HepG2 (cell line): ENCODE results near the gene MRPL2. TPM values are rescaled to one million over a fixed set of nuclear protein-coding genes. Genes with fewer than 3 reads are reported as not detected.

Experiments used
- DMAP1 ChIP-seq: IDR thresholded peaks from 2 replicates; pipeline ENCODE4 v1.6.1; 2016
- DR1 ChIP-seq: sonication (generic); formaldehyde crosslinking; IDR thresholded peaks from 2 replicates; pipeline ENCODE4 v1.8.0; 2021; ENCODE audit warnings: mild to moderate bottlenecking, missing genetic modification reagents, inconsistent platforms
- EED ChIP-seq: sonication (generic); formaldehyde crosslinking; IDR thresholded peaks from 2 replicates; pipeline ENCODE4 v1.5.0; 2020; ENCODE audit warnings: mild to moderate bottlenecking, missing genetic modification reagents
- LBX2 ChIP-seq: sonication (generic); formaldehyde crosslinking; IDR thresholded peaks from 2 replicates; pipeline ENCODE4 v1.5.0; 2020; ENCODE audit warnings: missing genetic modification reagents, mild to moderate bottlenecking, borderline replicate concordance
- NR1H2 ChIP-seq: sonication (generic); formaldehyde crosslinking; IDR thresholded peaks from 2 replicates; pipeline ENCODE4 v1.8.1; 2022; ENCODE audit warnings: low read depth, missing genetic modification reagents, borderline replicate concordance
- RXRB ChIP-seq: IDR thresholded peaks from 2 replicates; pipeline ENCODE4 v1.6.1; 2016; ENCODE audit warnings: borderline replicate concordance, missing genetic modification reagents, missing compliant biosample characterization
- STAG1 ChIP-seq: sonication (generic); formaldehyde crosslinking; IDR thresholded peaks from 2 replicates; pipeline ENCODE4 v1.4.0; 2020; ENCODE audit warnings: missing genetic modification reagents
- TEAD2 ChIP-seq: sonication (generic); formaldehyde crosslinking; IDR thresholded peaks from 2 replicates; pipeline ENCODE4 v1.9.0; 2021; ENCODE audit warnings: missing genetic modification reagents
- ZBTB25 ChIP-seq: IDR thresholded peaks from 2 replicates; pipeline ENCODE4 v1.6.1; 2018; ENCODE audit warnings: missing genetic modification reagents
- ZFX ChIP-seq: sonication (generic); formaldehyde crosslinking; IDR thresholded peaks from 2 replicates; pipeline ENCODE4 v1.4.0; 2020; ENCODE audit warnings: mild to moderate bottlenecking, low read depth, missing genetic modification reagents, moderate library complexity
- ZNF17 ChIP-seq: sonication (generic); formaldehyde crosslinking; IDR thresholded peaks from 2 replicates; pipeline ENCODE4 v1.5.0; 2020; ENCODE audit warnings: mild to moderate bottlenecking, missing genetic modification reagents
- ZNF24 ChIP-seq: fragments of 450-650 bp; IDR thresholded peaks from 2 replicates; pipeline ENCODE4 v1.6.1; 2017; ENCODE audit warnings: antibody characterized with exemption, mild to moderate bottlenecking
- ZNF331 ChIP-seq: sonication (generic); formaldehyde crosslinking; IDR thresholded peaks from 2 replicates; pipeline ENCODE4 v1.4.0; 2020; ENCODE audit warnings: missing genetic modification reagents
- ZNF335 ChIP-seq: sonication (generic); formaldehyde crosslinking; IDR thresholded peaks from 2 replicates; pipeline ENCODE4 v1.4.0; 2020; ENCODE audit warnings: missing genetic modification reagents
- ZNF484 ChIP-seq: sonication (generic); formaldehyde crosslinking; IDR thresholded peaks from 2 replicates; pipeline ENCODE4 v1.5.1; 2020; ENCODE audit warnings: mild to moderate bottlenecking, low read depth, missing genetic modification reagents, borderline replicate concordance
- ZNF737 ChIP-seq: sonication (generic); formaldehyde crosslinking; IDR thresholded peaks from 2 replicates; pipeline ENCODE4 v1.5.0; 2020; ENCODE audit warnings: missing genetic modification reagents, mild to moderate bottlenecking, borderline replicate concordance
- ZNF775 ChIP-seq: sonication (generic); formaldehyde crosslinking; IDR thresholded peaks from 2 replicates; pipeline ENCODE4 v1.4.0; 2020; ENCODE audit warnings: missing genetic modification reagents, mild to moderate bottlenecking, moderate library complexity, borderline replicate concordance
- ZNF816 ChIP-seq: sonication (generic); formaldehyde crosslinking; IDR thresholded peaks from 2 replicates; pipeline ENCODE4 v1.8.0; 2022; ENCODE audit warnings: missing genetic modification reagents, mild to moderate bottlenecking, borderline replicate concordance
- polyA plus RNA-seq, 8 experiments: library from polyadenylated mRNA; depleted of rRNA in 3 of 8; stranded (reverse) in 7 of 8; unstranded in 1 of 8; fragments of >200 nt; fragmentation: Illumina TruSeq in 4 of 8; extraction: Trizol in 4 of 8; gene quantifications; 2 replicates each; pipeline versions ENCODE4 v1.2.1 to v1.2.3, GENCODE V29; 2011 to 2016; ENCODE audit warnings: low read depth in 4 of 8, missing spikeins in 1 of 8, mixed read lengths in 1 of 8; ENCODE audit not compliant: insufficient read depth in 1 of 8
- total RNA-seq, 5 experiments: library from RNA; depleted of rRNA; stranded (reverse); fragments of >200 nt; fragmentation: Illumina TruSeq; extraction: Trizol; gene quantifications; 2 replicates each; pipeline ENCODE4 v1.2.3, GENCODE V29; 2016; ENCODE audit warnings: low read depth in 1 of 5
- TF ChIP-seq, protein P1 (sequence below), 2 experiments: sonication (generic) in 1 of 2; formaldehyde crosslinking in 1 of 2; IDR thresholded peaks; 2 replicates each; pipeline versions ENCODE4 v1.6.1 to v1.9.0; 2014 to 2022; ENCODE audit warnings: antibody characterized with exemption in 1 of 2, borderline replicate concordance in 1 of 2, inconsistent platforms in 1 of 2, low read depth in 1 of 2, missing genetic modification reagents in 1 of 2
- TF ChIP-seq, protein P2 (sequence below): sonication (generic); formaldehyde crosslinking; conservative IDR thresholded peaks from 2 replicates; pipeline ENCODE4 v1.8.1; 2023; ENCODE audit warnings: missing genetic modification reagents

Gene MRPL2
- total and polyA plus RNA-seq, 2 of the 13 experiments (the other 11 are each of a cell fraction or from before 2014, with no cell fraction given), result 56.8 to 65.6 TPM

DNA sequence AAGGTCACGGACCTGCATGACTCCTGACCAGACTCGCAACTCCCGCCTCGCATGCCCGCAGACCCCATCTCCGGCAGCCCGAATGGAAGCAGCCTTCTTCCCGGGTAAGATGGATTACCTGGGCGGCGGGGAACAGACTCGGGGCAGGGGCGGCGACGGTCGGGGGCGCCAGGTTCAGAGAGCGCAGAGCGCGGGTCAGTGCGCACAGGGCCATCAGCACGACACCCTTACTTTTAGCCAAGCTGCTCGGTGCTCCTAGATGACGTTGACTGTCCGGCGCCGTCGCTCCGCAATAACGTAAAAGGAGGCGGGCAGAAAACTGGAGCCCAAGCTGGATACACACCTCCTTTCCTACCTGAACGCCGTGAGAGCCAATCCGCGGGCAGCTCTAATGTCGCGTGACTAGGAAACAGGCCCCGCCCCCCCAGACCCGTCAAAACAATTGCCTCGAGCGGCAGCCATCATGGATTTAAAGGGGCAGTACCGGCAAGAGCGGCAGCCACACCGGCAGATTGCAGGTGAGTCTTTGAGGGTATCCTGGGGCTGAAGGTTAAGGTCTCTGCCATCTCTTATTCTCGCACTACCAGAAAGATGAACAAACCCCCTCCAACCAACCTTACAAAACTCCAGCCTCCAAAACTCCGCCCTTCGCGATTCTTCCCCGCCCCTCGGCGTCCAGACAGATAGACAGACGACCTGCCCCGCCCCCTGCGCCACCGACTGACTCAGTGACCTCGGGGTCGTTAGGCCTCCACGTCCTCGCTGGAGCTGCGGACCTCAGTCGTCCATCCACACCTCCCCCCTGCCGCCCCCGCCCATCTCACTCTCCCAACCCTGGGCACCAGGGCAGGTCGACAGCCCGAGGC lies at the start of gene MRPL2, which contains the start of gene KLC4 (continued):
- TF ChIP-seq, protein P1, sequence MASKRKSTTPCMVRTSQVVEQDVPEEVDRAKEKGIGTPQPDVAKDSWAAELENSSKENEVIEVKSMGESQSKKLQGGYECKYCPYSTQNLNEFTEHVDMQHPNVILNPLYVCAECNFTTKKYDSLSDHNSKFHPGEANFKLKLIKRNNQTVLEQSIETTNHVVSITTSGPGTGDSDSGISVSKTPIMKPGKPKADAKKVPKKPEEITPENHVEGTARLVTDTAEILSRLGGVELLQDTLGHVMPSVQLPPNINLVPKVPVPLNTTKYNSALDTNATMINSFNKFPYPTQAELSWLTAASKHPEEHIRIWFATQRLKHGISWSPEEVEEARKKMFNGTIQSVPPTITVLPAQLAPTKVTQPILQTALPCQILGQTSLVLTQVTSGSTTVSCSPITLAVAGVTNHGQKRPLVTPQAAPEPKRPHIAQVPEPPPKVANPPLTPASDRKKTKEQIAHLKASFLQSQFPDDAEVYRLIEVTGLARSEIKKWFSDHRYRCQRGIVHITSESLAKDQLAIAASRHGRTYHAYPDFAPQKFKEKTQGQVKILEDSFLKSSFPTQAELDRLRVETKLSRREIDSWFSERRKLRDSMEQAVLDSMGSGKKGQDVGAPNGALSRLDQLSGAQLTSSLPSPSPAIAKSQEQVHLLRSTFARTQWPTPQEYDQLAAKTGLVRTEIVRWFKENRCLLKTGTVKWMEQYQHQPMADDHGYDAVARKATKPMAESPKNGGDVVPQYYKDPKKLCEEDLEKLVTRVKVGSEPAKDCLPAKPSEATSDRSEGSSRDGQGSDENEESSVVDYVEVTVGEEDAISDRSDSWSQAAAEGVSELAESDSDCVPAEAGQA (IDR thresholded peaks at IDR 0.05; ENCODE audit: low read depth), result peak; percentile 98
- TF ChIP-seq, protein P1 (CRISPR knock-in tag; IDR thresholded peaks at IDR 0.05; ENCODE audit: borderline replicate concordance), result no peak
- TF ChIP-seq ZNF24 (no peak), RXRB (CRISPR knock-in tag) (no peak), DR1 (CRISPR knock-in tag) (peak; percentile 86), DMAP1 (CRISPR knock-in tag) (peak; percentile 80), ZNF484 (CRISPR knock-in tag) (no peak), STAG1 (CRISPR knock-in tag) (no peak), LBX2 (CRISPR knock-in tag) (no peak), ZFX (CRISPR knock-in tag) (no peak), ZNF775 (peak; percentile 64; the same call in 1 of the 2 replicates), ZNF737 (CRISPR knock-in tag) (no peak), NR1H2 (CRISPR knock-in tag) (no peak), EED (CRISPR knock-in tag) (no peak; the same call in 1 of the 2 replicates), ZNF331 (peak; percentile 19; the same call in 1 of the 2 replicates), ZBTB25 (no peak), TEAD2 (CRISPR knock-in tag) (peak; percentile 13; the same call in 1 of the 2 replicates), ZNF335 (CRISPR knock-in tag) (peak; percentile 82; the same call in 1 of the 2 replicates), ZNF17 (CRISPR knock-in tag) (no peak), ZNF816 (CRISPR knock-in tag) (no peak)
- TF ChIP-seq, protein P2, sequence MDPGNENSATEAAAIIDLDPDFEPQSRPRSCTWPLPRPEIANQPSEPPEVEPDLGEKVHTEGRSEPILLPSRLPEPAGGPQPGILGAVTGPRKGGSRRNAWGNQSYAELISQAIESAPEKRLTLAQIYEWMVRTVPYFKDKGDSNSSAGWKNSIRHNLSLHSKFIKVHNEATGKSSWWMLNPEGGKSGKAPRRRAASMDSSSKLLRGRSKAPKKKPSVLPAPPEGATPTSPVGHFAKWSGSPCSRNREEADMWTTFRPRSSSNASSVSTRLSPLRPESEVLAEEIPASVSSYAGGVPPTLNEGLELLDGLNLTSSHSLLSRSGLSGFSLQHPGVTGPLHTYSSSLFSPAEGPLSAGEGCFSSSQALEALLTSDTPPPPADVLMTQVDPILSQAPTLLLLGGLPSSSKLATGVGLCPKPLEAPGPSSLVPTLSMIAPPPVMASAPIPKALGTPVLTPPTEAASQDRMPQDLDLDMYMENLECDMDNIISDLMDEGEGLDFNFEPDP (CRISPR knock-in tag), result no peak
